GM12801 (cell line): Measurements from ENCODE around the gene AMBN.

Experiments
- TF ChIP-seq, protein P1 (sequence below): IDR thresholded peaks from one replicate; pipeline ENCODE4 v1.5.1; 2011; ENCODE audit warnings: control low read depth; ENCODE audit not compliant: insufficient read length; ENCODE audit errors: extremely low read depth

The AMBN gene

DNA sequence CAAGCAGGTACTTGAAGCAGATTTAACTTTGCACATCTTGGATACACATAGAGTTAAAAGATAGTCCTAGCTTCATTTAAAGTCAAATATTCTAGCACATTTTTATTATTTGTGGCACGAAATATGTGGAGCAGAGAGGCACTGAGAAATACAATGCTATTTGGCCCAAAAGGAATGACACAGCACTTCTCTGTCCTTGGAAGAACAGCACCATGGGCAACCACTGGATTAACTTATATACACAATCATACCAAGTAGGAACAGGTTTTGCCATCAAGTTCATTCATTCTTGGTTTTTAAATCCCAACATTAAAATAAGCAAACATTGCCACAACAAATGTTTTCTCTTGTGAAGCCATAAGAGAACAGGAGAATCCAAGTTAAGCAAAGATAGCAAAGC is 35.6 kb downstream of the AMBN start:
- TF ChIP-seq, protein P1, sequence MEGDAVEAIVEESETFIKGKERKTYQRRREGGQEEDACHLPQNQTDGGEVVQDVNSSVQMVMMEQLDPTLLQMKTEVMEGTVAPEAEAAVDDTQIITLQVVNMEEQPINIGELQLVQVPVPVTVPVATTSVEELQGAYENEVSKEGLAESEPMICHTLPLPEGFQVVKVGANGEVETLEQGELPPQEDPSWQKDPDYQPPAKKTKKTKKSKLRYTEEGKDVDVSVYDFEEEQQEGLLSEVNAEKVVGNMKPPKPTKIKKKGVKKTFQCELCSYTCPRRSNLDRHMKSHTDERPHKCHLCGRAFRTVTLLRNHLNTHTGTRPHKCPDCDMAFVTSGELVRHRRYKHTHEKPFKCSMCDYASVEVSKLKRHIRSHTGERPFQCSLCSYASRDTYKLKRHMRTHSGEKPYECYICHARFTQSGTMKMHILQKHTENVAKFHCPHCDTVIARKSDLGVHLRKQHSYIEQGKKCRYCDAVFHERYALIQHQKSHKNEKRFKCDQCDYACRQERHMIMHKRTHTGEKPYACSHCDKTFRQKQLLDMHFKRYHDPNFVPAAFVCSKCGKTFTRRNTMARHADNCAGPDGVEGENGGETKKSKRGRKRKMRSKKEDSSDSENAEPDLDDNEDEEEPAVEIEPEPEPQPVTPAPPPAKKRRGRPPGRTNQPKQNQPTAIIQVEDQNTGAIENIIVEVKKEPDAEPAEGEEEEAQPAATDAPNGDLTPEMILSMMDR, result no peak

DNA sequence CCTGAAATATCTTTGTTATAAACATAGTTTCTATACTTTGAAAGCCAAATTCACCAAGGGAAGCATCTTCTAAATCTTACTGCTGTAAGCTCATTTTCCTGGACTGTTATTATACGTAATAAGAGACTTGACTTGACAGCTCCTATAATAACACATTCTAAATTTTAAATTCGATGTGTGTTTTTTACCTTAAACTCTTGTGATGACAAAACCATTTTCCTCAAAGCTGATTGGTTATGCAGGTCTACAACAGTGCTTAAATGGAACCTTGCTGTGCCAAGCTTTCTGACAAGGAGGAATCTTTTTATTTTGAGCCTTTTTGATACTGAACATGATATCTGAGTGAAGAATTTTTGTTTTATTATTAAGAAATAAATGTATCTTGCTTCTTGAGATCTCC is 36.4 kb downstream of the AMBN start, which contains the start of gene ENAM:
Gene ENAM, plus strand, starts transcription at position 301 of the 400 bp plus-strand sequence. CDS start 757 bp downstream, outside the sequence.
- TF ChIP-seq, protein P1, result no peak

DNA sequence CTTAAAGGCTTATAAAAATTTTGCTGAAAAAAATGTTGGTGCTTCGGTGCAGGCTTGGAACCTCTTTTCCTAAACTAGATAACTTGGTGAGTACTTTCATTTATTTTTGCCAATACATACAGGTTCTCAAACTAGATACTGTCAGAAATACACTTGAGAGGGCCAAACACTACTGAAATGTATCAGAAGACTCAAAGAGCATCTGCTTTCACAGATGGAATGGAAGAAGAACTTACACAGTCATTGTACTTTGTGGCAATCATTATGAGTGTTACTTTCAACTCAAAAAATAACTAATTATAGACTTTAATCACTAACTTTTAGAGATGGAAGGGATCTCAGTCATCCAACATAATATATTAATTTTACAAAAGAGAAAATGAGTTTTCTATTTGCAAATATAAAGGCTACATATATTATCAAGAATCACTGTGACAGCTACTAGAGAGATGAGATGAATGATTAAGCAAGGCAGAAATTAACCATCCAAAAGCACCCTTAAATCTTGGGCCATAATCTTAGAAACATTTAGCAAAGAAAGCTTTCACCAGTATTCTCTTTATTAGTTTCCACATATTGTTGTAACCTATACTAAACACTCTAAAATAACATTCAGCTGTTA is 37.5 kb downstream of the AMBN start:
- TF ChIP-seq, protein P1, result no peak

DNA sequence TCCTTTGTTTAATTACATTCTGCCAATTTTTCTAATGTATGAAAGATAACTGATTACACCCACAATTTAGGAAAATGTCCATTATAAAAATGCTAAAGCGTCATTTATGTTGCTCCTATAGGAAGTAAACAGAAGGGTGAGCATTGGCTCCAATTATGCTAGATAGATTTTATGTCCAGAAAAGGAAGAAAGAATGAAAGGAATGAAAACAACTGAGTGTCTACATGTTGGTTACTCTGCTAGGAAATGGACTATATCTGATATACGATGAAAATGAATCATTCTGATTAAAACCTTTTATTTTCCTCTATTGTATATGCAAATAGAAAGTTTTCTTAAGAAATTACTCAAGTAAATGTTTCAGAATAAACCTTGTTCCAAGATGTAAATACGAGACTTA is 38.1 kb downstream of the AMBN start:
- TF ChIP-seq, protein P1, result no peak

DNA sequence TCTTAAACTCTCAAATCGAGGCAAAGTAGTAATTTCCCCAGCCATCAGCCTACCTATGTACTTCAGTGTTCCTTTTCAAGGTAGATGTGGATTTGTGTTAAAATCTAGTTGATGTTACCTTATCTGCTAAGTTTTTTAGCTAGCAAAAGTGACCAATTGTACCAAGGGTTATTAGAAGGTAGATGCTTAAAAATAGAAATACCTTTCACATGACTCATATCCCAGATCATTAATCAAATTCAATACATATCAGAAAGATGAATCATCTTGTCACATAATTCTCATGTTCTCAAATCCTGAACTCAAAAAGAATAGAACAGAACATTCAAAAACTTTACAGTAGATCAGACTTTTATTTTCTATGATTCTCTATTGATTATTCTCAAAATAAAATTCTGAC is 40.0 kb downstream of the AMBN start:
- TF ChIP-seq, protein P1, result no peak

DNA sequence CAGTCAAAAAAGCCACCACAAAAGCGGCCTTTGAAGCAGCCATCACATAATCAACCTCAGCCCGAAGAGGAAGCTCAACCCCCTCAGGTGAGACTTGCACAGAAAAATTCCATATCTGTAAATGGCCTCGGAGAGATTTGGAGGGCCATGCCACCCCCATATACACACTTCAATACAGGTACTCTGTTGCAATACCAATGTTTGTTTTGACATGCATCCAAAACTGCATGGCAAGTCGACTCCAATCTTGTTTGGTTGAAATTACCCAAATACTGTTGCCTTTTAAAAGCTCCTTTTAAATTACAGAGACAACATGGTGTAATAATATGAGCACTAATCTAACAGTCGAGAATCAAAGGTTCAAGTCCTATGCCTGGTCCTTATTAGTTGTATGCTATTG is 42.4 kb downstream of the AMBN start:
- TF ChIP-seq, protein P1, result no peak

DNA sequence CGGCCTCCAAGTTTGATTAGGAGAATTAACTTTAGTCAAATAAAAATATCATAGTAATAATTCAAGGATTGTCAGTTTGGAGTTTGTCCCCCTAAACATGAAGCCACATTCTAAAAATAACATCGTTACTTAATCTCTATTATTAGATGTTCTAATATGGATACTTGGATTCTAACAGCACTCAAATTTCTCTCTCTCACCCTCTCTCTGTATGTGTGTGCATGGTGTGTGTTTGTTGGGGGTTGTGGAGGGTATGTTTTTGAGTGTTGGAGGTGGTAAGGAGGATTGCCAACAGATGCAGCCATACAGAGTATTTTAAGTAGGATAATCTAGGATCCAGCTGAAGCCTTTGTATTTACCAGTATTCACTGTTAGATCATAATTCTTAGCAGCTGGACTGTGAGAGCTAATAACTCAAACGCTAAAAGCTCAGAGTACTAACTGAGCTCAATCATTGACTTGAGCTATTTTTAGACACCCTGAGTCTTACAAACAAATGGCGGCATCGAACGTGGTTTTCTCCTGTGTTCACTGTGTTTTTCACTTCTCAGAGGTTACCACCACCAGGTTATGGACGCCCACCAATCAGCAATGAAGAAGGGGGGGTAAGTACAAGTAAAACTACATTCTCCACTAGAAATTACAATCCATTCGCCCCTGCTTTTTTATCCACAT is 45.3 kb downstream of the AMBN start:
- TF ChIP-seq, protein P1, result no peak
